Measurements from ENCODE around the gene TBC1D10A.

TBC1D10A gene

GRCh38 chr22:30309951-30310741 lies 16.6 kb downstream of the TBC1D10A start:
- no peak for TF ChIP-seq CTCF (IDR thresholded peaks at IDR 0.05; ENCODE audit: extremely low read depth, missing control alignments)
- peak; percentile 55 for DNase-seq (ENCODE audit: low spot score)

GRCh38 chr22:30308518-30309230 lies 18.1 kb downstream of the TBC1D10A start:
- TF ChIP-seq CTCF (IDR thresholded peaks at IDR 0.05; ENCODE audit: extremely low read depth, missing control alignments), result no peak
- DNase-seq (ENCODE audit: low spot score), result peak; percentile 73

GRCh38 chr22:30308093-30308492 lies 18.6 kb downstream of the TBC1D10A start:
- DNase-seq (ENCODE audit: low spot score), result no peak
- TF ChIP-seq CTCF (IDR thresholded peaks at IDR 0.05; ENCODE audit: extremely low read depth, missing control alignments), result no peak

- no peak for TF ChIP-seq CTCF (IDR thresholded peaks at IDR 0.05; ENCODE audit: extremely low read depth, missing control alignments)
- DNase-seq (ENCODE audit: low spot score), result no peak
These were observed 19.6 kb downstream of the TBC1D10A start for GRCh38 chr22:30307041-30307574.

GRCh38 chr22:30306627-30307011 lies 20.1 kb downstream of the TBC1D10A start:
- no peak for DNase-seq (ENCODE audit: low spot score)
- TF ChIP-seq CTCF (IDR thresholded peaks at IDR 0.05; ENCODE audit: extremely low read depth, missing control alignments), result no peak

GRCh38 chr22:30305906-30306626 lies 20.7 kb downstream of the TBC1D10A start:
- no peak for TF ChIP-seq CTCF (IDR thresholded peaks at IDR 0.05; ENCODE audit: extremely low read depth, missing control alignments)
- DNase-seq (ENCODE audit: low spot score), result peak; percentile 40

All from GM20000 (cell line).